Ishikawa (cell line): ENCODE data around the gene TRAF7.
A peak's percentile ranks its signal among the peaks of the same experiment; 100 is the strongest.

Experiments used
- CEBPB ChIP-seq: IDR thresholded peaks from 2 replicates; pipeline ENCODE4 v1.6.1; 2012
- CREB1 ChIP-seq: IDR thresholded peaks from 2 replicates; pipeline ENCODE4 v1.6.1; 2012; ENCODE audit warnings: low read depth
- EGR1 ChIP-seq: IDR thresholded peaks from 2 replicates; pipeline ENCODE4 v1.6.1; 2012
- EP300 ChIP-seq: IDR thresholded peaks from 2 replicates; pipeline ENCODE4 v1.6.1; 2012; ENCODE audit warnings: borderline replicate concordance
- FOXM1 ChIP-seq: IDR thresholded peaks from 2 replicates; pipeline ENCODE4 v1.6.1; 2012; ENCODE audit warnings: low read depth, borderline replicate concordance
- NFIC ChIP-seq: IDR thresholded peaks from 2 replicates; pipeline ENCODE4 v1.6.1; 2012
- RAD21 ChIP-seq: IDR thresholded peaks from 2 replicates; pipeline ENCODE4 v1.6.1; 2012; ENCODE audit warnings: low read depth
- TAF1 ChIP-seq: IDR thresholded peaks from 2 replicates; pipeline ENCODE4 v1.6.1; 2012; ENCODE audit warnings: low read depth, mild to moderate bottlenecking
- TCF12 ChIP-seq: IDR thresholded peaks from 2 replicates; pipeline ENCODE4 v1.6.1; 2012; ENCODE audit warnings: low read depth
- YY1 ChIP-seq: IDR thresholded peaks from 2 replicates; pipeline ENCODE4 v1.6.1; 2012; ENCODE audit warnings: low read depth
- ZBTB7A ChIP-seq: IDR thresholded peaks from 2 replicates; pipeline ENCODE4 v1.6.1; 2012; ENCODE audit warnings: low read depth
- TF ChIP-seq, protein P1 (sequence below): IDR thresholded peaks from 2 replicates; pipeline ENCODE4 v1.6.1; 2012
- TF ChIP-seq, protein P2 (sequence below): IDR thresholded peaks from 2 replicates; pipeline ENCODE4 v1.6.1; 2012; ENCODE audit warnings: low read depth, mild to moderate bottlenecking
- TF ChIP-seq, protein P3 (sequence below): IDR thresholded peaks from 2 replicates; pipeline ENCODE4 v1.6.1; 2012

TRAF7 gene

DNA sequence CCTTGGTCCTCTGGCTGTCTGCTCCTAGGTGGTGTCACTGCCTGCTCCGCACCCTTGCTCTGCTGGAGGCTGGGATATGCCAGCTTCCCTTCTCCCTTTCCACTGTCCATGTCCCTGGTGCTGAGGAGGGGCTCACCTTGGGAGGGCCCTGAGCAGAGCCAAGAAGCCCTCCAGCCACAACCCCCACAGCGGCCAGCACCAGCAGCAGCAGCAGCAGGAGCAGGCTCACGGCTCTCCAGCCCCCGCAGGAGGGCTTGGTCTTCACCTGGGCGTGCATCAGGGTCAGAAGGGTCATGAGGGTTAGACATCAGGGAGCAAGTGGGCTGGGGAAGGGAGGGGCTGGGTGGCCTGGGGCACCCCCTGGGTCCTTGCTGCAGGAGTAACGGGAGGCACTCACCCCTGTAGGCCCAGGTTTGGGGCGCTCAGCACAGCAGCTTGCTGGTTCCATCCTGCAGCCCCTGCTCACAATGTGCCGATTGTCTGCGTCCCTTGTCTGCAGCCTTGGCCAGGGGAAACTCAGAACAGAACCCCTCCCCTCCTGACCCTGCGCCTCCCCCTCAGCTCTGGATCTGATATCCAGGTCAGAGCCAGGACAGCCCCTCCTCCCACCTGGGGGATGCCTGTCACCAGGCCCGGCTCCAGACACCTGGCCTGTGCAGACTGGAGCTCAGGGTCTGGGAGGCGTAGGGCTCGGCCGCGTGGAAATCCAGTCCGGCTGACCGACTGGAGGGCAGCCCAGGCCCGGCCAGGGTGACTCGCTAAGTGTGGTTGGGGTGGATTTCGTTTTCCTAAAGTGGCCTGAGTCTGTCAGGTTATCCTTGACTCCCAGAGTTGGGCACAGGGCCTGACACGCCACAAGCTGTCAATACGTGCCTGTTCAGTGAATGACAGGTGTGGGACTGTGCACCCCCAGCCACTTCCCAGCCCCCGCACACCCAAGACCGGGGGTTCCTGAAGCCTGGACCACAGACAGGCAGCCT is 55.1 kb downstream of the TRAF7 start, which contains the start of gene BRICD5:
TSS of gene BRICD5 (minus strand) at position 478 of the 980 bp plus-strand sequence. CDS start at position 448, 30 bp downstream.
- TF ChIP-seq FOXM1, result no peak

DNA sequence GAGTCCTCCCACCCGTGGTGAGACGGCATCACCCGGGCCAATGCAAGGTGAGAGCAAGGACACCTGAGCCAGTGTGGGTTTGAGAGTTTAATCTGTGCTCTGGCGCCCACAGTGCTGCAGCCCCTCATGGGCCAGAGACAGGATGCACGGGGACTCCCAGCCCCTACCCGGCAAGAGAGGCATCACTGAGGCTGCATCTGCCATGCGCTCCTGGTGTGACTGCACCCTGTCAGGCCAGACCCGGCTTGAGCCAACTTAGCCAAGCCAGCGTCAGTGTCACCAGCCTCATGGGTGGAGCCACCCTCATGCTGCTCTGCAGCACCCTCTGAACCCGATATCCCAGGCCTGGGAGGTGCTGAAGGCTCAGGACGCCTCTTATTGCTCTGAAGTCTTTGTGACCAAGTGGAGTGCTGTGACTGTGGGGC is 56.4 kb downstream of the TRAF7 start:
- no peak for TF ChIP-seq TCF12
- TF ChIP-seq, protein P1, sequence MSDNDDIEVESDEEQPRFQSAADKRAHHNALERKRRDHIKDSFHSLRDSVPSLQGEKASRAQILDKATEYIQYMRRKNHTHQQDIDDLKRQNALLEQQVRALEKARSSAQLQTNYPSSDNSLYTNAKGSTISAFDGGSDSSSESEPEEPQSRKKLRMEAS, result no peak
- no peak for TF ChIP-seq EP300
- TF ChIP-seq, protein P2, sequence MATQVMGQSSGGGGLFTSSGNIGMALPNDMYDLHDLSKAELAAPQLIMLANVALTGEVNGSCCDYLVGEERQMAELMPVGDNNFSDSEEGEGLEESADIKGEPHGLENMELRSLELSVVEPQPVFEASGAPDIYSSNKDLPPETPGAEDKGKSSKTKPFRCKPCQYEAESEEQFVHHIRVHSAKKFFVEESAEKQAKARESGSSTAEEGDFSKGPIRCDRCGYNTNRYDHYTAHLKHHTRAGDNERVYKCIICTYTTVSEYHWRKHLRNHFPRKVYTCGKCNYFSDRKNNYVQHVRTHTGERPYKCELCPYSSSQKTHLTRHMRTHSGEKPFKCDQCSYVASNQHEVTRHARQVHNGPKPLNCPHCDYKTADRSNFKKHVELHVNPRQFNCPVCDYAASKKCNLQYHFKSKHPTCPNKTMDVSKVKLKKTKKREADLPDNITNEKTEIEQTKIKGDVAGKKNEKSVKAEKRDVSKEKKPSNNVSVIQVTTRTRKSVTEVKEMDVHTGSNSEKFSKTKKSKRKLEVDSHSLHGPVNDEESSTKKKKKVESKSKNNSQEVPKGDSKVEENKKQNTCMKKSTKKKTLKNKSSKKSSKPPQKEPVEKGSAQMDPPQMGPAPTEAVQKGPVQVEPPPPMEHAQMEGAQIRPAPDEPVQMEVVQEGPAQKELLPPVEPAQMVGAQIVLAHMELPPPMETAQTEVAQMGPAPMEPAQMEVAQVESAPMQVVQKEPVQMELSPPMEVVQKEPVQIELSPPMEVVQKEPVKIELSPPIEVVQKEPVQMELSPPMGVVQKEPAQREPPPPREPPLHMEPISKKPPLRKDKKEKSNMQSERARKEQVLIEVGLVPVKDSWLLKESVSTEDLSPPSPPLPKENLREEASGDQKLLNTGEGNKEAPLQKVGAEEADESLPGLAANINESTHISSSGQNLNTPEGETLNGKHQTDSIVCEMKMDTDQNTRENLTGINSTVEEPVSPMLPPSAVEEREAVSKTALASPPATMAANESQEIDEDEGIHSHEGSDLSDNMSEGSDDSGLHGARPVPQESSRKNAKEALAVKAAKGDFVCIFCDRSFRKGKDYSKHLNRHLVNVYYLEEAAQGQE, result no peak
- TF ChIP-seq, protein P3, sequence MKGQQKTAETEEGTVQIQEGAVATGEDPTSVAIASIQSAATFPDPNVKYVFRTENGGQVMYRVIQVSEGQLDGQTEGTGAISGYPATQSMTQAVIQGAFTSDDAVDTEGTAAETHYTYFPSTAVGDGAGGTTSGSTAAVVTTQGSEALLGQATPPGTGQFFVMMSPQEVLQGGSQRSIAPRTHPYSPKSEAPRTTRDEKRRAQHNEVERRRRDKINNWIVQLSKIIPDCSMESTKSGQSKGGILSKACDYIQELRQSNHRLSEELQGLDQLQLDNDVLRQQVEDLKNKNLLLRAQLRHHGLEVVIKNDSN, result no peak
- TF ChIP-seq CREB1, result no peak
- TF ChIP-seq EGR1, result no peak
- TF ChIP-seq TAF1, result no peak
- no peak for TF ChIP-seq RAD21
- no peak for TF ChIP-seq YY1
- no peak for TF ChIP-seq ZBTB7A
- no peak for TF ChIP-seq NFIC

DNA sequence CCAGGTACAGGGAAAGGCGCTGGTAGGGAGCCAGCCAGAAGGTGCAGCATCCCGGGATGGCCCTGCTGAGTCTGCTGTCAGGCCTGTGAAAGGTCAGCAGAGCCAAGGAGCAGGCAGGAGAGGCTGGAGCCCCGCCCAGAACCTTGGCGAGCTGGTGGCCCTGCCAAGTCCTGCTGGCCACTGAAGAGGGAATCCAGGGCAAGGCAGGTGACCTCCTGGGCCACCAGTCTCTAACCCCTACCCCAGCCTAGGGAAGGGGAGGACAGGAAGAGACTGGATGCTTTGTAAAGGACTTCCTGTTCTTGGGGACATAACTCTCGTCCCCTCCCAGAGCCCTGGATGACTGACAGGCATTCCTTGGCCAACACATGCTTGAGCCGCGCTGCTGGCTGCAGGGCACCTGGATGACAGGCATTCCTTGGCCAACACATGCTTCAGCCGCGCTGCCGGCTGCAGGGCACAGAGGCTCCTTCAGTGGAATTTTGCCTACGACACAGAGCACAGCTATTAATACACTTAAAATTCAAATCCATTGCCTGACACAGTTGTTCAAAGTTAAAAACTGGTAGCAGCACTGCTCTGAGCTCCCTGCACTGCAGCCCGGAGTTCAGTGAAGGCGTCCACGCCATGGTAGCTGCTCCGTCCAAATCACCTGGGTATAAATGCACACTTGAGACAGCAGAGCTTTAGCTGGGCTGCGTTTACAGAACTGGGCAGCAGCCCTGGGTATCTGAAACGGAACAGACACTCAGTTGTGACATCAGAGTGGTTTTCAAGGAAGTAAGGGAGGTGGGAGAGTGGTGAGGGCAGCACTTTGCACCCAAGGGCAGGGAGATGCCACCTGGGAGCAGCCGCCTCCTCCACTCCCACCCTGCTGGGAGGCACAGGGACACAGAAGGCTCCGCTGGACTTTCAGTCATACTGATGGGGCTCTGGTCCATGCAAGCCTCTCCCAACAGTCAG is 57.1 kb downstream of the TRAF7 start:
- TF ChIP-seq, protein P2, result no peak
- TF ChIP-seq TCF12 (no peak), ZBTB7A (no peak), CREB1 (no peak), RAD21 (no peak), NFIC (no peak), EP300 (no peak), CEBPB (no peak), EGR1 (no peak)
- TF ChIP-seq, protein P1, result no peak
- TF ChIP-seq, protein P3, result no peak

DNA sequence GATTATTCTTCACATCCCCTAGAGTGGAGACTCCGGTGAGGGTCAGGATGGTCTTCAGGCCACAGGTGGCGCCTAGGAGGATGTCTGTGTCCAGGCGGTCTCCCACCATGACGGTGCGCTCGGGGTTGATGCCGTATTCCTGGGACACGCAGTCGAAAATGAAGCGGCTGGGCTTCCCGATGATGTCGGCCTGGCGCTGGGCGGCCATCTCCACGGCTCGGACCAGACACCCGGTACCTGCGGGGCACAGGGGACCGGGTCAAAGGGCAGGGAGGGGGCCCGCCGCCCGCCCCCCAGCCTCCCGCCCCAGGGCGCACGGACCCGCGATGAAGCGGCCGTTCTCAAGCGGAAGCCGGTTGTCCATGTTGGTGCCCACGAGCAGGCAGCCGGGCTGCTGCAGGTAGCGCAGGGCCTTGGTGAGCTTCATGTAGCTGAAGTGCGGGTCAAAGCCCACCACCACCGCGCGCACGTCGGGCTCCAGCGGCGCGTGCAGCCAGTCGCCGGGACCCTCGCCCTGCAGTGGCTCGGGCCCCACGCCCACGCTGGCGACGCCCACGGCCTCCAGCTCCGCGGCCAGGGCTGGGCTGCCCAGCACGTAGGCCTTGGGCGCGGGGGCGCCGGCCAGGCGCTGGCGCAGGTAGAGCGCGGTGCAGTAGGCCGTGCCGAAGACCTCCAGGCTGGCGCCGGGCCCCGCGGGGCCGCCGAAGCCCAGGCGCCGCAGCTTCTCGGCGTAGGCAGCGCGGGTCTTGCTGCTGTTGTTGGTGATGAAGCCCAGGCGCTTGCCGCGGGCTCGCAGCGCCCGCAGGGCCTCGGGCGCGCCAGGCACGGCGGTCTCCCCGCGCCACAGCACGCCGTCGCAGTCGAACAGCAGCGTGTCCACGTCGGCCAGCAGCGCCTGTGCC is 58.5 kb downstream of the TRAF7 start:
- TF ChIP-seq TCF12 (no peak), EP300 (no peak), CEBPB (no peak), YY1 (no peak), ZBTB7A (no peak), FOXM1 (no peak), NFIC (no peak), RAD21 (no peak), CREB1 (no peak), EGR1 (peak; percentile 84)
- TF ChIP-seq, protein P2, result no peak
- TF ChIP-seq, protein P3, result no peak
- TF ChIP-seq, protein P1, result peak; percentile 43; the same call in 1 of the 2 replicates
